GM13976 (cell line): ENCODE results near the gene TEX52.

ENCODE experiments used
- DNase-seq: peaks from one replicate; pipeline ENCODE4 v3.0.0; 2012; ENCODE audit warnings: low spot score
- CTCF ChIP-seq: IDR thresholded peaks from 2 replicates; pipeline ENCODE4 v1.5.1; 2012; ENCODE audit warnings: borderline replicate concordance, mild to moderate bottlenecking; ENCODE audit not compliant: insufficient read depth; ENCODE audit errors: extremely low read depth, missing control alignments, control extremely low read depth
- in situ Hi-C: fragments of 300-500 bp; cut with MboI; formaldehyde crosslinking; loops from one replicate; pipeline ENCODE4 v1.12.0; 2022; ENCODE audit warnings: low sequenced_read_pairs, mixed read lengths, inconsistent platforms; ENCODE audit not compliant: unreplicated experiment

TEX52 gene

GRCh38 chr12:2803635-2804392 lies 53.0 kb downstream of the TEX52 start:
- DNase-seq, result peak; percentile 54
- no peak for TF ChIP-seq CTCF
- in situ Hi-C loops, result no loop called here

- no peak for DNase-seq
- TF ChIP-seq CTCF, result no peak
- in situ Hi-C loops, result no loop called here
Observed at GRCh38 chr12:2801044-2801783, 55.6 kb downstream of the TEX52 start.

- in situ Hi-C loops, result no loop called here
- TF ChIP-seq CTCF, result no peak
- no peak for DNase-seq
Observed at GRCh38 chr12:2800046-2800570, 56.7 kb downstream of the TEX52 start.
